HG03521 (cell line): Measurements from ENCODE around the gene CHMP2A.
"Not testable (repeated sequence)": the region's sequence is repeated elsewhere in the genome, so short reads cannot be mapped to it uniquely, and the experiment has no call there.

Experiments used
- ATAC-seq: cut with Tn5 transposase; IDR thresholded peaks from one replicate; pipeline ENCODE4 v1.9.1; 2021; ENCODE audit warnings: mild to moderate bottlenecking, moderate library complexity; ENCODE audit not compliant: unreplicated experiment

Gene CHMP2A

DNA sequence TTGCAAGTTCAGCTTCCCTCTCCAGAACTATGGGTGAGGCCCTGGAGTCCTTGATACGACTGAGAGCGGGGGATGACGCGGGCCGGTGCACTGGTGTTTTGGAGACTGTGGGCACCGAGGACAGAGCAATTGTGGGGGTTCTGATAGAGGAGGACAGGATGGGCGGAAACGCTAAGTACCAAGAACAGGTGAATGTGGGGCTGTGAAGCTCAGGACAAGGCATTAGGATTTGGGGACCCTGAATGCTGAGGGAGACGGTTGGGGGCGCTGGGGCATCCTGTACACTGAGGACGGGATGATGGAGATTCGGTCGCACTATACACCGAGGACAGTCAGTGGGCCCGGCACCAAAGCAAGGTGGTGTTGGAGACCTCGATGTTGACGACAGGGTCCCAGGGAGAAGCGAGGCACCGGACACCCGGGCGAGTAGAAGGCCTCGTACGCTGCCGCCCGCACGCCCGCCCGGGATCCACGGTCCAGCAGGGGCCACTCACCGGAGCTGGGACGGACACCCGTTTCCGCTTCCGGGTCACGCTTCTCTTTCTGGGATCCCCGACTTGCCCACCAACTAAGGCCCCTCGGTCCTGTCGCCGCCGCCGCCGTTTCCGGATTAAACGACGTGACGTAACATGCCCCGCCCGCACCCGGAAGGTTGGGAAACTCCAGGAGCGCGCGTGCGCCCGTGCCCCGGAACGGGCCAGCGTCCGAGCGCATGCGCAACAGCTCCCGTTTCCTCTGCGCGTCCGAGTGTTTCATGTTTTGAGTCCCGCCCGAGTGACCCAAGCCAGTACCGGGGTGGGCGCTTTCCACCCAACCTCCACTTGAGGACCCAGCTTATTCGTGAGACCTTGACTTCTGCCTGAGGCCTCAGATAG, at the start of gene CHMP2A:
CHMP2A (minus strand) TSS at position 612 of the 875 bp plus-strand sequence. CDS start 893 bp downstream, outside the sequence.
- peak; percentile 28 for ATAC-seq

DNA sequence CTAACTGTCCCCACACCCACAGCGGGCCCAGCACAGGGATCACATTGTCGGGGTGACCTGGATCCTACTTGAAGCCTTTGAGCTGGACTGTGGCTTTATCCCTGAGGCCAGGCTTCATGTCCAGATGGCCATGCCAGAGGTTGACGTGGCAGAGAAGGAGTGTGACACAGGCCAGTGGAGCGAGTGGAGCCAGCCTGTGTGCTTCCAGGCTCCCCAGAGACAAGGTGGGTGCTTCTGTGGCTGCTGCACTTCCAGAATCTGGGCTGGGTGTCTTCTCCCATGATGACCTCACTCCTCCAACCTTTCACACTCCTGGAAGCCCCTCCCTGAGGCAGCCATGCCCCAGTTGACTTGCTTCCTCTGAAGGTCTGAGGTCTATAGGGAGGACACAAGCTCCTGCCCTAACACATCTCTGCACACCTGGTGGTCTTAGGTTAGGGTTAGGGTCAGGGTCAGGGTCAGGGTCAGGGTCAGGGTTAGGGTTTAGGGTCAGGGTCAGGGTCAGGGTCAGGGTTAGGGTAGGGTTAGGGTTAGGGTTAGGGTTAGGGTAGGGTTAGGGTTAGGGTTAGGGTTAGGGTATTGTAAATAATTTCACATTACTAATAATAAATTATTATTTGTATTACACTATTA, 31.3 kb upstream of the CHMP2A start:
- no peak for ATAC-seq

- no peak for ATAC-seq
Measured at GRCh38 chr19:58585442-58586132, 30.7 kb upstream of the CHMP2A start.

GRCh38 chr19:58584498-58585441, 29.9 kb upstream of the CHMP2A start:
- no peak for ATAC-seq

DNA sequence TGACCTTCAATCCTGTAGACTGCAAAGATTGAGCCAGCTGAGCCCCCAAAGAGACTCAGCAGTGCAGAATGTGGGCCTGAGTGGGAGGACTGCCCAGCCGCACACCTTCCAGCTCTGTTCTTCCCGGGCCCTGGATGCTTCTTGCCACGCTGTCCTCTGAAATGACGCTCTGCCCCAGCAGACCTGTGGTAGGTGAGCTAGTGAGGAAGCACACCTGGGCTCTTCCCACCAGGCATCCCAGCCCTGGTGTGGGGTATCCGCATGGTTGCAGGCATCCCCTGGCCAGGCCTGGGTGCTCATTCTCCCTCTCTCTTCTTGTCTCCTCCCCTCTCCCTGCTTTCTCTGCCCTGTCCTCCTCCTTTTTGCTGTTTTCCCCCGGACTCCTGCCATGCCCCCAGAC, 28.1 kb upstream of the CHMP2A start:
- no peak for ATAC-seq

DNA sequence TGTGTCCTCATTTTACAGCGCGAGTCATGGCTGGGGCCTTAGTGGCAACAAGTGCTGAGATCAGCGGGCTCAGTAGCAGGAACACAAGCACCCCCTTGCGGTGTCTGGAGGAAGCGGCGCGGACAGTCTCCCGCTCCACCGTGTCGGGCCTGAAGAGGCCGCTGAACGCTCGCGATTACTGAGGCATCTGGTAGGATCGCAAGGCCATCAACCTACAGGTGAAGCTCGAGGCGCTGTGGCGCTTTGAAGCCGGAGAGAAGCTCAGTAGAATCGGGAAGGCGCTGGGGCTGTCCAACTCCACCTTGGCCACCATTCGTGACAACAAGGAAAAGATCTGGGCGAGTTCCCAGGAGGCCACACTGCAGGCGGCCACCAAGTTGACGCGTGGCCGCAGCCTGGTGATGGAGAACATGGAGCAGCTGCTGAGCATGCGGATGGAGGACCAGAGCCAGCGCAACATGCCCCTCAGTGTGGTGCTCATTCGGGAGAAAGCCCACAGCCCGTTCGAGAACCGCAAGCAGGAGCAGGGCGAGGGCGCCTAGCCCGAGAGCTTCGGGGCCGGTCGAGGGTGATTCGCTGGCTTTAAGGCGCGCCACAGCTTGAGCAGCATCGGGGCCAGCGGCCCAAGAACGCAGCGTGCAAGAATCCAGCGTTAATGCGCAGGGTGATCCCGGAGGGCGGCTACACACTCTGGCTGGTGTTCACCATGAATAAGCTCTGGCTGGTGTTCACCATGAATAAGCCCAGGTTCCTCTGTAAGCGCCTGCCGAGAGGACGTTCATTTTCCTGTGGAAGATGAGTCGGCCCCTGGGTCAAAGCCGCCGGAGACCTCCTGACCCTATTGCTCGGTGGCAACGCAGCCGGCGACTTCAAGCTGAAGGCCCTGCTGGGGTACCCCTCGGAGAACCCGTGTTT, 26.6 kb upstream of the CHMP2A start:
- peak; percentile 57 for ATAC-seq

DNA sequence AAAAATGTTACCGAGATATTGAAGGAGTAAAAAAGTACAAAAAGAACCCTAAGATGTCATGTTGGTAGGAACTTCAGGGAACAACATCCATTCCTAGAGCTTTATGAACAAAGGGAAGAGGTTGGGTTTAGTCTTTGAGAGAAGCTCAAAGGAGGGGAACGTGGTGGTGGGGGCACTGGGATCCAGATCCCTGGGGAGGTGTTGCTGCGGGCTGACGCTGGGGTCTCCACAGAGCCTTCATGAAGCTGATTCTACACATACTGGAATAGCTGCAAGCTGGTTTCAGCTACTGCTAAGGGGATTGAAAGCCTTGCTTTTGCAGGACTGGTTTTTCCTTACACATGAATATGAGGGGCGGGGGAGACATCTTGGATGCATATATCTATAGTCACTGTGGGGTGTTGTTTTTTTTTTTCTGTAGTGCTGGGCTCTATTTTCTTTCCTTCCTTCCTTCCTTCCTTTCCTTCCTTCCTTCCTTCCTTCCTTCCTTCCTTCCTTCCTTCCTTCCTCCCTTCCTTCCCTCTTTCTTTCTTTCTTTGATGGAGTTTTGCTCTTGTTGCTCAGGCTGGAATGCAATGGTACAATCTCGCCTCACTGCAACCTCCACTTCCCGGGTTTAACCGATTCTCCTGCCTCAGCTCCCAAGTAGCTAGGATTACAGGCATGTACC, 24.7 kb upstream of the CHMP2A start:
- no peak for ATAC-seq

DNA sequence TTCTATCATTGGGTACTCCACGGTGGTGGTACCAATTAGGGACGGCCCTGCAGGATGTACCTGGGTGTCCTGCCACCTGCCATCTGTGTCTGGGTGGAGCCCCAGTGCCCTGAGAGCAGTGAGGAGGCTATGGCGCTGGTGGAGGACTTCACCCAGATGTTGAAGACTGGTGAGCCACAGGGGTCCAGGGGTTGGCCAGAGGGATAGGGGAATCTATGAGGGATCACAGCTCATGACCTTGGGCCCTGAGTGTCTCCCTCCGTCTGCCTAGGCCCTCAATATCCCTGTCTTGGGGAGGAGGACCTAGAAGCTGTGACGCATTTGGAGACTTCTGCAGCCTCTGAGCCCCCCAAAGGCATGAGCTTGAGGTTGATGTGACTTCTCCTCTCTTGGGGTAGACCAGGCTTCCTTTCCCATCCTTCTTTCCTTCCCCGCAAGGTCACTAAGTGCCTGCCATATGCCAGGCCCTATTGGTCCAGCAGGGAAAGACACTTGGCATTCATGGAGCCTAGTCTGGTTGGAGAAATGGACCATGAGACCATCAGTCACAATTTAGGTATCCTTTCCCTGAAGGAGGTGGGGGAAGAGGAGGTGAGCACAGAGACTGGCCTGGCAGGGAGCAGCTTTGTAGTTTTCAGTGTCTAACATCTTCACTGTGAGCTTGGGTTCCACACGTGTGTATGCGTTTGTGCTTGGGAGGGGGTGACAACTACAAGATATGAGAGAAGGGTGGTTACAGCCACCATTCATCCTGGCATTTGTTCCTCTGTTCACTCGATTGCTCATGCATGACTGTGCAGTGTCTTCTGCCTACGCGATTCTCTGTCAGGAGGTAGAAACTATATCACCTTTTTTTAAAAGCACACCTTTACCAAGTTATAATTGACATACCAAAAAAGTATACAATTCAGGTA, 23.4 kb upstream of the CHMP2A start:
- no peak for ATAC-seq

DNA sequence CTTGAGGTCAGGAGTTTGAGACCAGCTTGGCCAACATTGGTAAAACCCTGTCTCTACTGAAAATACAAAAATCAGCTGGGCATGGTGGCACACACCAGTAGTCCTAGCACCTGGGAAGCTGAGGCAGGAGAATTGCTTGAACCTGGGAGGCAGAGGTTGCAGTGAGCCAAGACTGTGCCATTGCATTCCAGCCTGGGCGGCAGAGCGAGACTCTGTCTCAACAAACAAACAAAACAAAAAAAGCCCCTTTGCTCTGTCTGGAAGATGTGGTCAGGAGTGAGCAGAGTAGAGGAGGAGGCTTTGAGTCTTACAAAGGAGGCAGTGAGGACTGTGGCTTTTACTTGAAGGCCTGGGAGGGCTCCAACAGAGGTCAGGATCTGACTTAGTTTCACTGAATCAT, 22.7 kb upstream of the CHMP2A start:
- not testable (repeated sequence) for ATAC-seq

- peak; percentile 24 for ATAC-seq
Measured at GRCh38 chr19:58575183-58576041, 20.5 kb upstream of the CHMP2A start.

GRCh38 chr19:58573658-58574164, 18.8 kb upstream of the CHMP2A start:
- ATAC-seq, result no peak

DNA sequence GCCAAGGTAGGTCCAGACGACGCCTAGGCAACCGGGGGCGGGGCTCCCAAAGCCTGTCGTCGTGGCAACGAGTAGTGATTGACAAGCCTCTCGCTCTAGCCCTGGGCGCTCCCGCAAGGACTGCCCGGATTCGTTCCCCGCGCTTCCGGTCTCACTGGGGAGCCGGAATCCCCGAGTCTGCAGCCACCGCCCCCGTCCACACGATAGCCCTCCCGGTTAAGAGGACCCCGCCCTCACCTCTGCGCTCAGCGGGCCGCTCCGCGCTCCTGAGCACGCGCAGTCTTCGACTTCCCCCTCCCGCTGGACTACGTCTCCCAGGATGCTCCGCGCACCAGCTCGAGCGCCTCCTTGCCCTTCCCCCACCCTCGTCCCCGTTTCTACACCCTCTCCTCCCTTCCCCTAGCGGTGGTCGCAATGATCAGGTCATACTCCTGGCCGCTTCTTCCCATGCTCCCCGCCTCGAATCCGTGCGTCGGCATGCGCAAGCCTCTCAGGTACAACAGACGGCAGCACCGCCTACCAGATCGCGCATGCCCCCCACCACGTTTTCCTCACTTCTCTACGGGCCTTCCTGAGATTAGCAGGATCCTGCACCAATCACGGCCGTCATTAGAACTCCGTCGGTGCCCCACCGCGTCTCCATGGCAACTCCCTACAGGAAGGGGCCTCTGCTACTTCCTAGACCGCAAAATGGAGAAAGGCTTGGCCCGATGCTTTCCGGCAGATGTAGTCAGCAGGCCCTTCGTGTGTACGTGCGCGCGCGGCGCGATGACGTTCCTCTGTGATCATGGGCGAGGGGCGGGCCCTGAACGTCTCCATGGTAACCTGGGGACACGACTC, 18.1 kb upstream of the CHMP2A start, which contains the start of gene MZF1:
MZF1 (minus strand) TSS at position 518 of the 840 bp plus-strand sequence. CDS start 1,946 bp downstream, outside the sequence.
- peak; percentile 51 for ATAC-seq

- no peak for ATAC-seq
Measured at GRCh38 chr19:58572026-58572817, 17.3 kb upstream of the CHMP2A start.

GRCh38 chr19:58571575-58571947, 16.7 kb upstream of the CHMP2A start:
- ATAC-seq, result no peak
